HepG2 (cell line): ENCODE data around the gene CAMTA2. TPM values are rescaled to one million over a fixed set of nuclear protein-coding genes. Genes with fewer than 3 reads are reported as not detected.

ENCODE experiments used
- CREB1 ChIP-seq, 2 experiments: fragments of 450-650 bp in 1 of 2; IDR thresholded peaks; 2 replicates each; pipeline ENCODE4 v1.6.1; 2016 to 2017; ENCODE audit warnings: control low read depth in 1 of 2, mild to moderate bottlenecking in 1 of 2, missing compliant biosample characterization in 1 of 2, missing genetic modification characterization in 1 of 2
- GATAD2A ChIP-seq: IDR thresholded peaks from 2 replicates; pipeline ENCODE4 v1.6.1; 2016
- NONO ChIP-seq, 2 experiments: fragments of 450-650 bp in 1 of 2; sonication (generic) in 1 of 2; formaldehyde crosslinking in 1 of 2; IDR thresholded peaks in 1 of 2; conservative IDR thresholded peaks in 1 of 2; 2 replicates each; pipeline versions ENCODE4 v1.6.1 to v1.8.0; 2017 to 2022; ENCODE audit warnings: mild to moderate bottlenecking in 1 of 2, missing genetic modification reagents in 1 of 2, moderate library complexity in 1 of 2
- PITX1 ChIP-seq: sonication (generic); formaldehyde crosslinking; IDR thresholded peaks from 2 replicates; pipeline ENCODE4 v1.5.1; 2020; ENCODE audit warnings: mild to moderate bottlenecking, missing genetic modification reagents
- RARA ChIP-seq: IDR thresholded peaks from 2 replicates; pipeline ENCODE4 v1.6.1; 2016; ENCODE audit warnings: missing genetic modification reagents, missing compliant biosample characterization
- SP4 ChIP-seq: sonication (generic); formaldehyde crosslinking; IDR thresholded peaks from 2 replicates; pipeline ENCODE4 v1.8.1; 2023; ENCODE audit warnings: mild to moderate bottlenecking, missing genetic modification reagents
- ZMAT3 ChIP-seq: sonication (generic); formaldehyde crosslinking; conservative IDR thresholded peaks from 2 replicates; pipeline ENCODE4 v1.7.0; 2021; ENCODE audit warnings: missing genetic modification reagents
- ZNF670 ChIP-seq: sonication (generic); formaldehyde crosslinking; IDR thresholded peaks from 2 replicates; pipeline ENCODE4 v1.8.0; 2022; ENCODE audit warnings: mild to moderate bottlenecking, missing genetic modification reagents, borderline replicate concordance
- ZNF766 ChIP-seq: sonication (generic); formaldehyde crosslinking; IDR thresholded peaks from 2 replicates; pipeline ENCODE4 v1.5.0; 2020; ENCODE audit warnings: missing genetic modification reagents, borderline replicate concordance
- ZSCAN25 ChIP-seq: sonication (generic); formaldehyde crosslinking; IDR thresholded peaks from 2 replicates; pipeline ENCODE4 v1.8.0; 2022; ENCODE audit warnings: mild to moderate bottlenecking, missing genetic modification reagents
- polyA plus RNA-seq, 8 experiments: library from polyadenylated mRNA; depleted of rRNA in 3 of 8; stranded (reverse) in 7 of 8; unstranded in 1 of 8; fragments of >200 nt; fragmentation: Illumina TruSeq in 4 of 8; extraction: Trizol in 4 of 8; gene quantifications; 2 replicates each; pipeline versions ENCODE4 v1.2.1 to v1.2.3, GENCODE V29; 2011 to 2016; ENCODE audit warnings: low read depth in 4 of 8, missing spikeins in 1 of 8, mixed read lengths in 1 of 8; ENCODE audit not compliant: insufficient read depth in 1 of 8
- total RNA-seq, 5 experiments: library from RNA; depleted of rRNA; stranded (reverse); fragments of >200 nt; fragmentation: Illumina TruSeq; extraction: Trizol; gene quantifications; 2 replicates each; pipeline ENCODE4 v1.2.3, GENCODE V29; 2016; ENCODE audit warnings: low read depth in 1 of 5
- TF ChIP-seq, protein P1 (sequence below): sonication (generic); formaldehyde crosslinking; IDR thresholded peaks from 2 replicates; pipeline ENCODE4 v1.5.0; 2020; ENCODE audit warnings: mild to moderate bottlenecking, missing genetic modification reagents, borderline replicate concordance
- TF ChIP-seq, protein P2 (sequence below), 2 experiments: sonication (generic) in 1 of 2; formaldehyde crosslinking in 1 of 2; IDR thresholded peaks; 2 replicates each; pipeline versions ENCODE4 v1.4.0 to v1.6.1; 2016 to 2020; ENCODE audit warnings: borderline replicate concordance in 1 of 2, low read depth in 1 of 2, mild to moderate bottlenecking in 1 of 2, missing genetic modification reagents in 1 of 2
- TF ChIP-seq, protein P3 (sequence below): sonication (generic); formaldehyde crosslinking; IDR thresholded peaks from 2 replicates; pipeline ENCODE4 v1.5.0; 2020; ENCODE audit warnings: mild to moderate bottlenecking, missing genetic modification reagents, borderline replicate concordance
- TF ChIP-seq, protein P4 (sequence below): sonication (generic); formaldehyde crosslinking; IDR thresholded peaks from 2 replicates; pipeline ENCODE4 v1.5.1; 2020; ENCODE audit warnings: mild to moderate bottlenecking, moderate library complexity, missing genetic modification reagents
- TF ChIP-seq, protein P5 (sequence below): sonication (generic); formaldehyde crosslinking; IDR thresholded peaks from 2 replicates; pipeline ENCODE4 v1.4.0; 2020; ENCODE audit warnings: mild to moderate bottlenecking, missing genetic modification reagents

Gene CAMTA2
- total and polyA plus RNA-seq, 2 of the 13 experiments (the other 11 are each of a cell fraction or from before 2014, with no cell fraction given) = 4.1 to 7.1 TPM

DNA sequence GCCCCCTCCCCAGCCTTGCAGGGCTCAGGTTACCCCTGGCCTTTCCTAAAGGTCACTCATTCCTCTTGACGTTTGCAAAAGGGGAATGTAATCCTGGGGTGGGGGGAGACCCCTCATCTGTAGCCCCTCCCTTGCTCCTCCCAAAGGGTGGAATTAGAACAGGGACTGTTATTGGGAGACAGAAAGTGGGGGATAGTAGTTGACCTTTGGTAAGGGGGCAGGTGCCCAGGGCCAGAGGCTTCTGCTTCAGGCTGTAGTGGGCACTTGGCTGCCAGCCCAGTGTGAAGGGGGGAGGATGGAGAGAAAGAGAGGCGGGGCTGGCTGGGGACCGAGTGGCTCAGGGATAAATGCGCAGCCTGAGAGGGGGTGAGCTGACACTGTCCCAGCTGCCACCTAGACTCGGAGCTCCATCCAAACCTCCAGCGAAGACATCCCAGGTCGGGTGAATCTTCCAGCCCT is 36.7 kb downstream of the CAMTA2 start, which contains the start of gene ENO3 (continued):
- TF ChIP-seq, protein P1, sequence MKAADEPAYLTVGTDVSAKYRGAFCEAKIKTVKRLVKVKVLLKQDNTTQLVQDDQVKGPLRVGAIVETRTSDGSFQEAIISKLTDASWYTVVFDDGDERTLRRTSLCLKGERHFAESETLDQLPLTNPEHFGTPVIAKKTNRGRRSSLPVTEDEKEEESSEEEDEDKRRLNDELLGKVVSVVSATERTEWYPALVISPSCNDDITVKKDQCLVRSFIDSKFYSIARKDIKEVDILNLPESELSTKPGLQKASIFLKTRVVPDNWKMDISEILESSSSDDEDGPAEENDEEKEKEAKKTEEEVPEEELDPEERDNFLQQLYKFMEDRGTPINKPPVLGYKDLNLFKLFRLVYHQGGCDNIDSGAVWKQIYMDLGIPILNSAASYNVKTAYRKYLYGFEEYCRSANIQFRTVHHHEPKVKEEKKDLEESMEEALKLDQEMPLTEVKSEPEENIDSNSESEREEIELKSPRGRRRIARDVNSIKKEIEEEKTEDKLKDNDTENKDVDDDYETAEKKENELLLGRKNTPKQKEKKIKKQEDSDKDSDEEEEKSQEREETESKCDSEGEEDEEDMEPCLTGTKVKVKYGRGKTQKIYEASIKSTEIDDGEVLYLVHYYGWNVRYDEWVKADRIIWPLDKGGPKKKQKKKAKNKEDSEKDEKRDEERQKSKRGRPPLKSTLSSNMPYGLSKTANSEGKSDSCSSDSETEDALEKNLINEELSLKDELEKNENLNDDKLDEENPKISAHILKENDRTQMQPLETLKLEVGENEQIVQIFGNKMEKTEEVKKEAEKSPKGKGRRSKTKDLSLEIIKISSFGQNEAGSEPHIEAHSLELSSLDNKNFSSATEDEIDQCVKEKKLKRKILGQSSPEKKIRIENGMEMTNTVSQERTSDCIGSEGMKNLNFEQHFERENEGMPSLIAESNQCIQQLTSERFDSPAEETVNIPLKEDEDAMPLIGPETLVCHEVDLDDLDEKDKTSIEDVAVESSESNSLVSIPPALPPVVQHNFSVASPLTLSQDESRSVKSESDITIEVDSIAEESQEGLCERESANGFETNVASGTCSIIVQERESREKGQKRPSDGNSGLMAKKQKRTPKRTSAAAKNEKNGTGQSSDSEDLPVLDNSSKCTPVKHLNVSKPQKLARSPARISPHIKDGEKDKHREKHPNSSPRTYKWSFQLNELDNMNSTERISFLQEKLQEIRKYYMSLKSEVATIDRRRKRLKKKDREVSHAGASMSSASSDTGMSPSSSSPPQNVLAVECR = peak; percentile 60; the same call in 1 of the 2 replicates
- TF ChIP-seq ZMAT3 (CRISPR knock-in tag) (peak; percentile 65; the same call in 1 of the 2 replicates), NONO (IDR thresholded peaks at IDR 0.05) (no peak), NONO (CRISPR knock-in tag; conservative IDR thresholded peaks at IDR 0.05) (peak; percentile 76; the same call in 1 of the 2 replicates), CREB1 (IDR thresholded peaks at IDR 0.05) (no peak), CREB1 (CRISPR knock-in tag; IDR thresholded peaks at IDR 0.05) (peak; percentile 28; the same call in 1 of the 2 replicates), GATAD2A (peak; percentile 16; the same call in 1 of the 2 replicates), PITX1 (CRISPR knock-in tag) (peak; percentile 74; the same call in 1 of the 2 replicates), ZNF670 (CRISPR knock-in tag) (no peak), ZNF766 (CRISPR knock-in tag) (no peak), SP4 (CRISPR knock-in tag) (peak; percentile 47; the same call in 1 of the 2 replicates), ZSCAN25 (CRISPR knock-in tag) (peak; percentile 86; the same call in 1 of the 2 replicates), RARA (peak; percentile 11; the same call in 1 of the 2 replicates)
- TF ChIP-seq, protein P2, sequence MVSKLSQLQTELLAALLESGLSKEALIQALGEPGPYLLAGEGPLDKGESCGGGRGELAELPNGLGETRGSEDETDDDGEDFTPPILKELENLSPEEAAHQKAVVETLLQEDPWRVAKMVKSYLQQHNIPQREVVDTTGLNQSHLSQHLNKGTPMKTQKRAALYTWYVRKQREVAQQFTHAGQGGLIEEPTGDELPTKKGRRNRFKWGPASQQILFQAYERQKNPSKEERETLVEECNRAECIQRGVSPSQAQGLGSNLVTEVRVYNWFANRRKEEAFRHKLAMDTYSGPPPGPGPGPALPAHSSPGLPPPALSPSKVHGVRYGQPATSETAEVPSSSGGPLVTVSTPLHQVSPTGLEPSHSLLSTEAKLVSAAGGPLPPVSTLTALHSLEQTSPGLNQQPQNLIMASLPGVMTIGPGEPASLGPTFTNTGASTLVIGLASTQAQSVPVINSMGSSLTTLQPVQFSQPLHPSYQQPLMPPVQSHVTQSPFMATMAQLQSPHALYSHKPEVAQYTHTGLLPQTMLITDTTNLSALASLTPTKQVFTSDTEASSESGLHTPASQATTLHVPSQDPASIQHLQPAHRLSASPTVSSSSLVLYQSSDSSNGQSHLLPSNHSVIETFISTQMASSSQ (IDR thresholded peaks at IDR 0.05; ENCODE audit: low read depth) = no peak
- TF ChIP-seq, protein P2 (CRISPR knock-in tag; IDR thresholded peaks at IDR 0.05; ENCODE audit: borderline replicate concordance) = peak; percentile 49; the same call in 1 of the 2 replicates
- TF ChIP-seq, protein P3, sequence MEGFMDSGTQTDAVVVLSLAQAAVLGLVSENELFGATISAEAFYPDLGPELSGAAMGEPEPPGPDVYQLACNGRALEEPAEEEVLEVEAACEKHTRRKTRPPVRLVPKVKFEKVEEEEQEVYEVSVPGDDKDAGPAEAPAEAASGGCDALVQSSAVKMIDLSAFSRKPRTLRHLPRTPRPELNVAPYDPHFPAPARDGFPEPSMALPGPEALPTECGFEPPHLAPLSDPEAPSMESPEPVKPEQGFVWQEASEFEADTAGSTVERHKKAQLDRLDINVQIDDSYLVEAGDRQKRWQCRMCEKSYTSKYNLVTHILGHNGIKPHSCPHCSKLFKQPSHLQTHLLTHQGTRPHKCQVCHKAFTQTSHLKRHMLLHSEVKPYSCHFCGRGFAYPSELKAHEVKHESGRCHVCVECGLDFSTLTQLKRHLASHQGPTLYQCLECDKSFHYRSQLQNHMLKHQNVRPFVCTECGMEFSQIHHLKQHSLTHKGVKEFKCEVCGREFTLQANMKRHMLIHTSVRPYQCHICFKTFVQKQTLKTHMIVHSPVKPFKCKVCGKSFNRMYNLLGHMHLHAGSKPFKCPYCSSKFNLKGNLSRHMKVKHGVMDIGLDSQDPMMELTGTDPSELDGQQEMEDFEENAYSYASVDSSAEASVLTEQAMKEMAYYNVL (CRISPR knock-in tag) = peak; percentile 97; the same call in 1 of the 2 replicates
- TF ChIP-seq, protein P4, sequence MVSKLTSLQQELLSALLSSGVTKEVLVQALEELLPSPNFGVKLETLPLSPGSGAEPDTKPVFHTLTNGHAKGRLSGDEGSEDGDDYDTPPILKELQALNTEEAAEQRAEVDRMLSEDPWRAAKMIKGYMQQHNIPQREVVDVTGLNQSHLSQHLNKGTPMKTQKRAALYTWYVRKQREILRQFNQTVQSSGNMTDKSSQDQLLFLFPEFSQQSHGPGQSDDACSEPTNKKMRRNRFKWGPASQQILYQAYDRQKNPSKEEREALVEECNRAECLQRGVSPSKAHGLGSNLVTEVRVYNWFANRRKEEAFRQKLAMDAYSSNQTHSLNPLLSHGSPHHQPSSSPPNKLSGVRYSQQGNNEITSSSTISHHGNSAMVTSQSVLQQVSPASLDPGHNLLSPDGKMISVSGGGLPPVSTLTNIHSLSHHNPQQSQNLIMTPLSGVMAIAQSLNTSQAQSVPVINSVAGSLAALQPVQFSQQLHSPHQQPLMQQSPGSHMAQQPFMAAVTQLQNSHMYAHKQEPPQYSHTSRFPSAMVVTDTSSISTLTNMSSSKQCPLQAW (CRISPR knock-in tag) = peak; percentile 25; the same call in 1 of the 2 replicates
- TF ChIP-seq, protein P5, sequence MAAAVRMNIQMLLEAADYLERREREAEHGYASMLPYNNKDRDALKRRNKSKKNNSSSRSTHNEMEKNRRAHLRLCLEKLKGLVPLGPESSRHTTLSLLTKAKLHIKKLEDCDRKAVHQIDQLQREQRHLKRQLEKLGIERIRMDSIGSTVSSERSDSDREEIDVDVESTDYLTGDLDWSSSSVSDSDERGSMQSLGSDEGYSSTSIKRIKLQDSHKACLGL (CRISPR knock-in tag) = peak; percentile 1; the same call in 1 of the 2 replicates
